ENCODE data around the gene COPG1. TPM values are rescaled to one million over a fixed set of nuclear protein-coding genes. Genes with fewer than 3 reads are reported as not detected.

Gene COPG1
- total and polyA plus RNA-seq, 2 experiments from 2014 or later, result 50.0 to 106 TPM

DNA sequence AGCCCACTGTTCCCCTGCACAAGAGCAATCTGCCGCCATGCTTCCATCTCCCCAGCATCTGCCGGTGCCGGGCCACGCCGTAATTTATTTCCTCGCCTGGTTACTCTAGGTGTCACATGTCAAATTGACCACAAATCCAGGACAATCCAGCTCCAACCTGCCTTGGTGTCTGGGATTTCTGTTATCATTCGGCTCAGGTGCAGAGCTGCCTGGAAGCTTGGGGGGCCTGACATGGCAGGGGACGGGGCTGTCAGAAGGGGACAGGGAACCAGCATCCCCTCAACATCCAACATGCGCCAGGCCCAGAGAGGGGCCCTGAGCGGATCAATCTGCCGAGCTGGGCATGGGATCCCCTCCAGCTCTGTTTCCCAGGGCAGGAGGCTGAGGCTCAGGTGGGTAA lies 77.2 kb downstream of the COPG1 start:
- no peaks in the 10 kb centered on the region for H3F3A ChIP-seq (replicated peaks; ENCODE audit: low read depth)
- DNase-seq (ENCODE audit: low spot score) (no peak), ATAC-seq (no peak)
- H3K9me3 Mint-ChIP-seq, result no peaks in the 10 kb centered on the region; the same call in 1 of the 3 replicates
- H3K27me3 Mint-ChIP-seq (ENCODE audit: insufficient read depth, low read depth, poor library complexity), result peaks cover 8% of the 10 kb centered on the region
- H3K27ac ChIP-seq (ENCODE audit: low read depth), result no peak overlapping the region
- no peak overlapping the region for H2AFZ ChIP-seq
- no peaks in the 10 kb centered on the region for H3K4me1 ChIP-seq (ENCODE audit: insufficient read depth)
- H3K9me2 ChIP-seq (ENCODE audit: insufficient read depth), result no peaks in the 10 kb centered on the region
- no peaks in the 10 kb centered on the region for H4K20me1 ChIP-seq (replicated peaks; ENCODE audit: insufficient read depth)
- H3K36me3 ChIP-seq (ENCODE audit: insufficient read depth), result no peaks in the 10 kb centered on the region
- H3K36me3 Mint-ChIP-seq (ENCODE audit: low read depth), result peaks cover 3% of the 10 kb centered on the region; the same call in 1 of the 3 replicates
- no peak overlapping the region for H3K4me3 ChIP-seq
- H3K27ac Mint-ChIP-seq, result no peak overlapping the region
- no peak overlapping the region for H3K4me2 ChIP-seq
- no peaks in the 10 kb centered on the region for H3K79me2 ChIP-seq (replicated peaks; ENCODE audit: insufficient read depth)
- no peaks in the 10 kb centered on the region for H3K4me1 Mint-ChIP-seq
- H3K27me3 ChIP-seq (ENCODE audit: insufficient read depth), result no peaks in the 10 kb centered on the region
- H3K4me3 Mint-ChIP-seq, result no peak overlapping the region
- no peak for TF ChIP-seq ZNF114 (CRISPR knock-in tag; IDR thresholded peaks at IDR 0.05)
- TF ChIP-seq NANOG (IDR thresholded peaks at IDR 0.05; ENCODE audit: borderline replicate concordance), result no peak
- TF ChIP-seq CREB1 (CRISPR knock-in tag; IDR thresholded peaks at IDR 0.05; ENCODE audit: low read depth), result no peak
- TF ChIP-seq EZH2phosphoT487 (IDR thresholded peaks at IDR 0.05; ENCODE audit: unreplicated experiment), result no peak
- TF ChIP-seq CTCF (conservative IDR thresholded peaks at IDR 0.05; ENCODE audit: low read depth in 2 of 2), result no peak
- no peak for TF ChIP-seq ETS1 (IDR thresholded peaks at IDR 0.05)
- TF ChIP-seq POLR2AphosphoS5 (IDR thresholded peaks at IDR 0.05; ENCODE audit: low read depth), result no peak

Small RNAs within 50 kb of the gene (microRNA-seq; reads per million reads assigned to microRNA genes)
- gene MIR6826, result not detected

Small RNAs within 50 kb of the gene (small RNA-seq; reads per million reads assigned to genes)
- gene MIR6826 (ENCODE audit: low replicate concordance) (not detected), gene RPS27P12 (ENCODE audit: low replicate concordance) (not detected)

Other genes with a start within 250 kb of the COPG1 start
- 0.27 TPM in 1 of 2 replicates, not detected in the other for gene EFCC1, start 248.3 kb upstream of the COPG1 start, total RNA-seq (2014; rRNA removed; shearing (Covaris generic))
- 0.10 TPM in 1 of 2 replicates, not detected in the other for gene EFCC1, start 248.3 kb upstream of the COPG1 start, polyA plus RNA-seq (2016; fragmentation: Nextera tagmentation; extraction: Ambion mirVana)
- not detected in 2 replicates for gene GP9, start 188.8 kb upstream of the COPG1 start, total RNA-seq (2014; rRNA removed; shearing (Covaris generic))
- gene GP9, start 188.8 kb upstream of the COPG1 start, polyA plus RNA-seq (2016; fragmentation: Nextera tagmentation; extraction: Ambion mirVana), result not detected in 2 replicates
- gene RAB43, start 127.8 kb upstream of the COPG1 start, total RNA-seq (2014; rRNA removed; shearing (Covaris generic)), result 32.5 and 37.0 TPM in 2 replicates
- gene RAB43, start 127.8 kb upstream of the COPG1 start, polyA plus RNA-seq (2016; fragmentation: Nextera tagmentation; extraction: Ambion mirVana), result 5.7 and 7.3 TPM in 2 replicates
- gene ISY1, start 88.5 kb upstream of the COPG1 start, total RNA-seq (2014; rRNA removed; shearing (Covaris generic)), result 10.0 and 11.3 TPM in 2 replicates
- 20.2 and 23.6 TPM in 2 replicates for gene ISY1, start 88.5 kb upstream of the COPG1 start, polyA plus RNA-seq (2016; fragmentation: Nextera tagmentation; extraction: Ambion mirVana)
- 341 and 348 TPM in 2 replicates for gene CNBP, start 65.7 kb upstream of the COPG1 start, total RNA-seq (2014; rRNA removed; shearing (Covaris generic))
- 375 and 444 TPM in 2 replicates for gene CNBP, start 65.7 kb upstream of the COPG1 start, polyA plus RNA-seq (2016; fragmentation: Nextera tagmentation; extraction: Ambion mirVana)
- 44.5 and 45.6 TPM in 2 replicates for gene HMCES, start 29.3 kb downstream of the COPG1 start, total RNA-seq (2014; rRNA removed; shearing (Covaris generic))
- 35.3 and 36.5 TPM in 2 replicates for gene HMCES, start 29.3 kb downstream of the COPG1 start, polyA plus RNA-seq (2016; fragmentation: Nextera tagmentation; extraction: Ambion mirVana)
- 0.24 and 0.54 TPM in 2 replicates for gene EFCAB12, start 179.0 kb downstream of the COPG1 start, total RNA-seq (2014; rRNA removed; shearing (Covaris generic))
- 0.17 and 0.65 TPM in 2 replicates for gene EFCAB12, start 179.0 kb downstream of the COPG1 start, polyA plus RNA-seq (2016; fragmentation: Nextera tagmentation; extraction: Ambion mirVana)
- gene MBD4, start 190.3 kb downstream of the COPG1 start, total RNA-seq (2014; rRNA removed; shearing (Covaris generic)), result 26.4 and 33.9 TPM in 2 replicates
- 51.8 and 59.3 TPM in 2 replicates for gene MBD4, start 190.3 kb downstream of the COPG1 start, polyA plus RNA-seq (2016; fragmentation: Nextera tagmentation; extraction: Ambion mirVana)
- gene IFT122, start 190.6 kb downstream of the COPG1 start, total RNA-seq (2014; rRNA removed; shearing (Covaris generic)), result 30.2 and 38.8 TPM in 2 replicates
- 10.2 and 10.9 TPM in 2 replicates for gene IFT122, start 190.6 kb downstream of the COPG1 start, polyA plus RNA-seq (2016; fragmentation: Nextera tagmentation; extraction: Ambion mirVana)